Fibroblast of villous mesenchyme (primary cell): Measurements from ENCODE around the gene RASSF8. TPM values are rescaled to one million over a fixed set of nuclear protein-coding genes. Genes with fewer than 3 reads are reported as not detected.

Source experiments
- DNase-seq: peaks from one replicate; pipeline ENCODE4 v3.0.0-alpha.2; 2010; ENCODE audit warnings: low read depth
- H3K4me3 ChIP-seq: 2 replicates; pipeline ENCODE4 v1.5.1; 2011; ENCODE audit warnings: low read depth, mild to moderate bottlenecking, low read length
- total RNA-seq: library from RNA; depleted of rRNA; stranded (reverse); fragments of >200 nt; gene quantifications from 2 replicates; pipeline ENCODE4 v1.2.3, GENCODE V29; 2012
- TF ChIP-seq, protein P1 (sequence below): IDR thresholded peaks from 2 replicates; pipeline ENCODE4 v1.5.1; 2012; ENCODE audit warnings: low read depth, mild to moderate bottlenecking, low read length; ENCODE audit not compliant: insufficient read depth

Gene RASSF8
- total RNA-seq, 1 donor: 127 TPM

DNA sequence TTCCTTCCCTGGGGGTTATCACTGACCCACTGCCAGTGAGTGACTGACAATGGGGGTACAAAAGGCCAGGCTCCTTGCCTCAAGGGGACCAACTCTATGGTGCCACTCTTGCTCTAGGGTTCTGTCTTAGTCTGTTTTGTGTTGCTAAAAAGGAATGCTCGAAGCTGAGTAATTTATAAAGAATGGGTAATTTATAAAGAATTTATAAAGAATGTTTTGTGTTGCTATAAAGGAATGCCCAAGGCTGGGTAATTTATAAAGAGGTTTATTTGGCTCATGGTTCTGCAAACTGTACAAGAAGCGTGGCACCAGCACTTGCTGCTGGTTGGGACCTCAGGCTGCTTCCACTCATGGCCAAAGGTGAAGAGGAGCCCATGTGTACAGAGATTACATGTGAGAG lies 15.8 kb upstream of the RASSF8 start:
- DNase-seq: no peak
- no peak overlapping the region for H3K4me3 ChIP-seq
- TF ChIP-seq, protein P1, sequence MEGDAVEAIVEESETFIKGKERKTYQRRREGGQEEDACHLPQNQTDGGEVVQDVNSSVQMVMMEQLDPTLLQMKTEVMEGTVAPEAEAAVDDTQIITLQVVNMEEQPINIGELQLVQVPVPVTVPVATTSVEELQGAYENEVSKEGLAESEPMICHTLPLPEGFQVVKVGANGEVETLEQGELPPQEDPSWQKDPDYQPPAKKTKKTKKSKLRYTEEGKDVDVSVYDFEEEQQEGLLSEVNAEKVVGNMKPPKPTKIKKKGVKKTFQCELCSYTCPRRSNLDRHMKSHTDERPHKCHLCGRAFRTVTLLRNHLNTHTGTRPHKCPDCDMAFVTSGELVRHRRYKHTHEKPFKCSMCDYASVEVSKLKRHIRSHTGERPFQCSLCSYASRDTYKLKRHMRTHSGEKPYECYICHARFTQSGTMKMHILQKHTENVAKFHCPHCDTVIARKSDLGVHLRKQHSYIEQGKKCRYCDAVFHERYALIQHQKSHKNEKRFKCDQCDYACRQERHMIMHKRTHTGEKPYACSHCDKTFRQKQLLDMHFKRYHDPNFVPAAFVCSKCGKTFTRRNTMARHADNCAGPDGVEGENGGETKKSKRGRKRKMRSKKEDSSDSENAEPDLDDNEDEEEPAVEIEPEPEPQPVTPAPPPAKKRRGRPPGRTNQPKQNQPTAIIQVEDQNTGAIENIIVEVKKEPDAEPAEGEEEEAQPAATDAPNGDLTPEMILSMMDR: no peak

DNA sequence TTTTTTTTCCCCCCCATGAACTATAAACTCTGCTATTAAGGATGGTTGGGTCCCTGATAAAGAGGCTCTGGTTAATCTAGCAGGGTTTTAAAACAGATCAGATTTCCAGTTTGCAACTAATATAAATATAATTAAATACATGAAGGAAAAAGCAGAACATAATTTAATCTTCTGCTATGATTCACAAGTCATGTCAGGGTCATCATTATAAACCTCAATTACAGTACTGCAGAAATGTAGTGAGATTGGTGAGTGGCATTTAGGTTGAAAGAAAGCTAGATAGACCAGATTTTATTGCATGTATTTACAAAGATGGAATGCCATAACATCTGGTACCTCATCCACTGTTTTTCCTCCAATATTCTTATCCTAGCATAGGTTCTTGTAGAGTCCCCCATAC lies 14.5 kb upstream of the RASSF8 start:
- TF ChIP-seq, protein P1: no peak
- DNase-seq: no peak
- no peak overlapping the region for H3K4me3 ChIP-seq

DNA sequence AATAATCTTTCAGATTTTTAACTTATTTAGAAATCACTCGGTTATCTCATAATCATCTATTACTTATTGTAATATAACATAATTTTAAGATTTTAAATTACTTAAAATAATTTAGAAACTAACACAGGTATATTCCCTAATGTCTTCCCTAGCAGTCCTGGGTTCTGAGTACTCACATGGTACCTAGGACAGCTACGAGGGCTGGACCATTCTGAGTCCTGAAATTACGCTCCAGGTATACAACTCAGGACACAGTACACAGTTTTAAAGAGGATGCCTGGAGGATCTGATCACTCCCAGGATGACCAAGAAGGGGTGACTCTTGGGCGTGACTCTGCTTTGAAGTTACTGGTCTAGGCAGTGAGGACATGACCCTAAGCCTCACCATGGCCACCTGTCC lies 9.1 kb upstream of the RASSF8 start:
- TF ChIP-seq, protein P1: no peak
- DNase-seq: no peak
- H3K4me3 ChIP-seq: no peak overlapping the region

DNA sequence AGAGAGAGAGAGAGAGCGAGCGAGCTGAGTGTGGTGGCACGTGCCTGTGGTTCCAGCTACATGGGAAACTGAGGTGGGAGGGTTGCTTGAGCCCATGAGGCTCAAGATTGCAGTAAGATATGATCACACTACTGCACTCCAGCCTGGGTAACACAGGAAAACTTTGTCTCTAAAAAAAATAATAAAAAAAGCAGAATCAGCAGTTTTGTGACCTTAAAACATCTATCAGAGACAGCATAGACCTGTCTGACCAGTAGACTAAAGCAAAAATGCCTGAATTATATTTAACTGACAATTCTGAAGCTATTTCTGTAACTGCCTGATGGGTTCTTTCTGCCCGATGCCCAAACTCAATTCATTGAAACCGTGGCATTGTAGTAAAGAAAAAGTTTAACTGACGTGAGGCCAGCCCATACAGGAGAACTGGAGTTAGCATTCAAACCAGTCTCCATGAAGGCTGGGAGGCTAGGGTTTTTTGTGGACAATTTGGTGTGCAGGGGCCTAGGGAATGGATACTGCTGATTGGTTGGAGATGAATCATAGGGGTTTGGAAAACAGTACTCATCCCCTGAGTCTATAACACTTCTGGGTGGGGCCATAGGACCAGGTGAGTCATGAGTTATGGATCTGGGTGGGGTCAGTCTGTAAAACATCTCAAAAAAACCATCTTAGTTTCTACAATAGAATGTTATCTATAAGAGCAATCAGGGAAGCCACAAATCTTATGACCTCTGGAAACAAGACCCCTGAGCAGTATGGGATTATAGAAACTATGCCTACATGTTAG lies 8.0 kb upstream of the RASSF8 start:
- no peak overlapping the region for H3K4me3 ChIP-seq
- DNase-seq: no peak
- TF ChIP-seq, protein P1: no peak

DNA sequence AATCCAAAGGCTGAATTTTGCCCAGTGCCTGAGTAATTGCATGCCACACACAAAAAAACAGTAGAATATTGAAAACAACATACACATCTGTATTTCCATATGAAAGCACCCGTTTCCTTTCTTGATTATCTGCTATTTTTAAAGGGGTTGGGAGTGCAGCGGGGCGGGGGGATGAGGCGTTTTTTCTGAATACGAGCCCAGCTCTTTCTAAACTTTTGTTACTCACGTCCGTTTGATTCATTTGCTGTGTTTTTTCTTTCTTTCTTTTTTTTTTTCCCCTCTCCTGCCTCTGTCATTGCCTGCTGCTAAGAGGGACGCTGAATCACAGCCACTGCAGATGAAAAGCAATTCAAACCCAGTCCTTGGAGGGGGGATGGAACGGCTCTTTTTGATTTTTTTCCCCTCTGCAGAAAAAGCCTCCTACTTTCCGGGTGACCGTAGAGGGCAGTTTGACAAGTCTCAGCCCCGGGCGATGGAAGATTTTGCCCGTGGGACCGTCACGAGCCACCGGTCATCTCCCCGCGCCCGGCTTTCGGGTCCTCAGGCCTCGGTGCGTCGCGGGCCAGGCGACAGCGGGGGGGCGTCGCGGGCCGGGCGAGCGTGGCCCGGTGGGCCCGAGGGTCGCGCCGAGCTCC lies 572 bp upstream of the RASSF8 start:
- peak overlapping the region; percentile 90 for H3K4me3 ChIP-seq
- peak; percentile 70 for DNase-seq
- TF ChIP-seq, protein P1: no peak

DNA sequence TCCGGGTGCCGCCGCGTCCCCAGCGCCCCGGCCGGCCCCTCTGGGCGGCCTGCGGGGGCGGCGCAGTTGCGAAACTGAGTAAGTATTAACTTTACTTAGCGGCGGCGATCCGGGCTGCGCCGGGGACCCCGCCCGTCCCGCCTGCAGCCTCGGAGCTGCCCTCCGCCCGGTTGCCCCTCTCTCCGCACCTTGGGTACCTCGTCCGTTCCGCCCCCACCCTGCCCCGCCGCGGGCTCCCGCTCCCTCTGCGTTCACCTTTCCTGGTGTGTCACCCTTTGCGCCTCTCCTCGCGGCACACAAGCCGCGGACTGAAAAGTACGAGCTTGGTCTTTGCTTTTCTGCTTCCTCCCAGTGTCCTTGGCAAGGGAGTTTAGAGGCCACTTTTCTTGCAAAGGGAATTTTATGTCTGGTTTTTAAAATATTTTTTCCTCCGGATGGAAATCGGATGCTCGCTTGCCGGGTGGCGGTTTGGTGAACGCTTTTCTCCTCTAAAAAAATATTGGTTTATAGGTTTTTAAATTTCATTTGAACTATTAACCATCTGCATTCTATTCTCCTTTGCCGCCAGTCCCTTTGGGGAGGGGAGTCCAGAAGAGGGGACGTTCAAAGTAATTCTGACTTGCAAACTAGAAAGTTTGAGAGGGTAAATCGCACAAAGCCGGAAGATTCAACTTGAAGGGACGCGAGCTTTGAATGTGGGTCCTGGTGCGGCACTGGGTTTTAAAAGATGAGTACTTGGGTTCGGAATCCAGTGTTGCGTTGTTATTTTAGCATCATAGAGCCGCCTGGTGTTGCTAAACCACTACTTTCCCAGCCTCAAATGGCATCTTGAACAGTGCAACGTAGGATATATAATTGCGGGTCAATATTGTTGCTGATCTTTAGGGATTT lies 834 bp downstream of the RASSF8 start:
- peak overlapping the region; percentile 90 for H3K4me3 ChIP-seq
- TF ChIP-seq, protein P1: peak; percentile 9
- DNase-seq: peak; percentile 89
